Omental fat pad (tissue), 4 donors: Measurements from ENCODE around the gene BEGAIN. TPM values are rescaled to one million over a fixed set of nuclear protein-coding genes. Genes with fewer than 3 reads are reported as not detected.

Experiments
- ATAC-seq: fragments of 150-250 bp; one replicate; pipeline ENCODE4 v1.9.1; 2016; ENCODE audit warnings: mild to moderate bottlenecking, moderate library complexity; ENCODE audit not compliant: low FRiP score
- DNase-seq: peaks from one replicate; pipeline ENCODE4 v3.0.0-alpha.2; 2019; ENCODE audit warnings: low spot score
- total RNA-seq, 4 donors: library from RNA; depleted of rRNA; stranded (reverse); fragments of >200 nt; gene quantifications; one replicate each; pipeline ENCODE4 v1.1.0, GENCODE V29; 2016
- TF ChIP-seq, protein P1 (sequence below), 3 donors: fragments of 450-650 bp; IDR thresholded peaks; one replicate each; pipeline ENCODE4 v1.5.1; 2016 to 2017; ENCODE audit warnings: antibody characterized with exemption in 3 of 3, mild to moderate bottlenecking in 3 of 3, moderate library complexity in 2 of 3

The BEGAIN gene
- total RNA-seq, 4 donors from 2014 or later = 1.0 to 8.6 (median 1.6) TPM

DNA sequence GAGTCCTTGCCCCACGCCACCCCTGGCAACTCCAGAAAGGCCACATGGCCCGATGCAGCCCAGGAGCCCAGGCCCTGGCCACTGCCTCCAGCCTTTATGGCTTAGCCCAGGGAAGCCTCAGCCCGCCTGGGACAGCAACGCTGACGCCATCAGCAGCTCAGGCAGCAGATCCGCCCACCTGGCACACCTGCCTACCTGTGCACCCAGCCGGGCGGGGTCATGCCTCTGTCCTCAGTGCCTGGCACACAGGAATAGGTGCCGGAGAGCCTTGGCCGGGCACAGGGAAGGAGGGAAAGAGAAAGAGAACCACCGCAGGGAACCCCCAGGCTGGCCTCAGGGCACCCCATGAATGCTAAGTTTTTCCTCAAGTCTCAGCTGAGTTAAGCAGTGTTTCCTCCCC lies 21.1 kb downstream of the BEGAIN start:
- TF ChIP-seq, protein P1, sequence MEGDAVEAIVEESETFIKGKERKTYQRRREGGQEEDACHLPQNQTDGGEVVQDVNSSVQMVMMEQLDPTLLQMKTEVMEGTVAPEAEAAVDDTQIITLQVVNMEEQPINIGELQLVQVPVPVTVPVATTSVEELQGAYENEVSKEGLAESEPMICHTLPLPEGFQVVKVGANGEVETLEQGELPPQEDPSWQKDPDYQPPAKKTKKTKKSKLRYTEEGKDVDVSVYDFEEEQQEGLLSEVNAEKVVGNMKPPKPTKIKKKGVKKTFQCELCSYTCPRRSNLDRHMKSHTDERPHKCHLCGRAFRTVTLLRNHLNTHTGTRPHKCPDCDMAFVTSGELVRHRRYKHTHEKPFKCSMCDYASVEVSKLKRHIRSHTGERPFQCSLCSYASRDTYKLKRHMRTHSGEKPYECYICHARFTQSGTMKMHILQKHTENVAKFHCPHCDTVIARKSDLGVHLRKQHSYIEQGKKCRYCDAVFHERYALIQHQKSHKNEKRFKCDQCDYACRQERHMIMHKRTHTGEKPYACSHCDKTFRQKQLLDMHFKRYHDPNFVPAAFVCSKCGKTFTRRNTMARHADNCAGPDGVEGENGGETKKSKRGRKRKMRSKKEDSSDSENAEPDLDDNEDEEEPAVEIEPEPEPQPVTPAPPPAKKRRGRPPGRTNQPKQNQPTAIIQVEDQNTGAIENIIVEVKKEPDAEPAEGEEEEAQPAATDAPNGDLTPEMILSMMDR (IDR thresholded peaks at IDR 0.05) = no peak
- ATAC-seq = no peak
- DNase-seq = no peak

DNA sequence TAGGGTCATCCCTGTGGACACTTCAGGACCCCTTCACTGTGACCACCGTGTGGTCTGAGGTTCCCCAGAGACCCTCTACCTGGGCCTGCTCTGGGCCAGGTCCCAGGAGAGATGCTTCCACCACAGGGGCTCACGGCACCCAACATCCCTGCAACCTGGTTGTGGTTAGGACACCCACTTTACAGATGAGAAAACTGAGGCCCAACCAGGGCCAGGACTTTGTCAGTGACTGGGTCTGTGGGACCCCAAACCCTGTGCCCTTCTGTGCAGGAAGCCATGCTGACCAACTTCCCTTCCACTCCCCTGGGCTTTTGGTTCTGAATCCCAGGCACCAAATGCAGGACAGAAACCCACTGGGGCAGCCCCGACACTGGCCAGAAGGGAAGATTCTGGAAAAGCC lies 21.6 kb downstream of the BEGAIN start:
- TF ChIP-seq, protein P1 (IDR thresholded peaks at IDR 0.05) = no peak
- DNase-seq (no peak), ATAC-seq (no peak)

DNA sequence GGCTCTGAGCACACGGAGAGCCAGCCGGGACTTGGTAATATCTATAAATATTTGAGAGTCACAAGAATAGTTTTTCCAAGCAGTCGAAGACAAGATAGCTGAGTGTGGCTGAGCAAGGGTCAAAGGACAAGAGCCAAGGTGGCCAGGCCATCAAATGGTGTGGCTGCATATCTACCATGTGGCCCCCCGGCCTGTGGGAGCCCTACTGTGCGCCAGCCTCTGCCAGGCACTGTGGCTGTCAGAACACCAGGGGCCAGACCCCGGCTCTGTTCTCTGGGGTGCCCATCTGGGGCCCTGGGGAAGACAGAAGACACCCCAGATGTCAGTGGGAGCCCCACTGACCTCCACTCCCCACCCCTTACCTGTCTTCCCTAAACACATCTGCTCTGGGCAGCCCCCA lies 22.7 kb downstream of the BEGAIN start:
- TF ChIP-seq, protein P1 (IDR thresholded peaks at IDR 0.05) = no peak
- ATAC-seq = no peak
- no peak for DNase-seq

DNA sequence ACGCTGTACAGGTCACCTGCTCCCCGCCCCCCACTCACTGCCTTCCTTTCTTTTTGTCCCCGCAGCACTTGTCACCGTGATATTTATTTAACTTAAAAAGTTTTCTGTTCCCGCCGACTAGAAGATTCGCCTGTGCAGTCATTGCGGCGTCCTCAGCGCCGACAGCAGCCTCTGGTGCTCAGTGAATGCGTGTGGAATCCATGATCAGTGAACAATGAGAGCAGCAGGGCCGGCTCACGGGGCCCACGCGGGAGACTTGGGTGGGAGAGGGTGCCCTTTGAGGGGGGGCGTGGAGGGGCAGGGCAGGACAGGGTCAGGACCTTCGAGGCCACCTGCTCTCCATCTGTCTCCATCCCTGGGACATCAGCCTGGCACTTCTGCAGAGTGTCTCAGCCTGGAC lies 24.5 kb downstream of the BEGAIN start:
- TF ChIP-seq, protein P1 (IDR thresholded peaks at IDR 0.05) = no peak
- no peak for DNase-seq
- ATAC-seq = no peak

DNA sequence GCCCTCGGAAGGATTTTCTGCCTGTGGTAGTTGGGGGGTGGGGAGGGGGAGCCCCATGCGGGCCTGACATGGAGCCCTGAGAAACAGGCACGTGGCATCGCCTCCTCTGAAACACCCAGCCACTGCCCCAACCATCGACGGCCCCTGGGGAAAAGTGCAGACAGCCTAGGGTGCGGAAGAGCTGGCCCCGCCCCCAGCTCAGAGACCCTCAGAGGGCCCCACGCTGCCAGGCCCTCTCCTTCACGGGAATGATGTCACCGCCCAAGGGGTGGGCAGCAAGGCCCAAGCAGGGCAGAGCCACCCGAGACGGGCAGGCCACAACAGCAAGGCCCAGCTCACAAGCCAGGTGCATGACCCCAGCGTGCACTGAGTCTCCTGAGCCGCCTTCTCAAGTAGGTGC lies 26.2 kb downstream of the BEGAIN start:
- no peak for DNase-seq
- TF ChIP-seq, protein P1 (IDR thresholded peaks at IDR 0.05) = no peak
- ATAC-seq = no peak

DNA sequence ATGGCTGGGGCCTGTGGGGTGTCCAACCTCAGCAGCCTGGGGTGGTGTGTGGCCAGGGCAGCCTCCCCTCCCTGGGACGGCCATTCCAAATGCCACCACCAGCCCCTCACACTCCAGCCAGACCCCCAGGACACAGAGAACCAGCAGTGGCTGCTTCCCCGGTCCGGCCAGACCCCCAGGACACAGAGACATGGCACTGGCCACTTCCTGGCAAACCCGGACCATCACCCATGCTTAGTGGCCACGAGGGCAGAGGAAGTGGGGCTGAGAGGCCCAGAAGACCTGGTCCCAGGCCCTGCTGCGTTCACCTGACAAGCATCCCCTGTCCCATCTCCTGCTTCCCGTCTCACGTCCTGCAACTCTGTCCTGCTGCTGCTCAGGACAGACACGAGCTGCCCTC lies 26.7 kb downstream of the BEGAIN start:
- no peak for ATAC-seq
- TF ChIP-seq, protein P1 (IDR thresholded peaks at IDR 0.05) = no peak

DNA sequence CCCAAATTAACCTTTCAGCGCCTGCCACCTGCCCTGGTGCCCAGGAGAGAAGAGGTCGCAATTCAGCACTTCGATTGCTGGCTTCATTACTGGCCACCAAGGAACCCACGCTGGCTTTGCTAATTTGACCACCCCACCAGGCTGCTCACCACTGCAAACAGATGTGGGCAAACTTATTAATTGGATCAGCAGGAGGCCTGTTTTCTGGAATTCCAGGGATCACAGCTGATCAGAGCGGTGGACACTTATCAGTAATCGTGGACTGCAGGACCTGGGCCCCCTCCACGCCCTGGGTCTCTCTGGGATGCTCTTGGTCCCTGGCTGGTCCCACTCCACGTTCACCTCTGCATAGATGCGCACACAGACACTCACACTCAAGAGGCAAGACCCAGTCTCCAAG lies 27.8 kb downstream of the BEGAIN start:
- ATAC-seq = no peak
- no peak for DNase-seq
- TF ChIP-seq, protein P1 (IDR thresholded peaks at IDR 0.05) = no peak

More for the DNA sequence above, 26.7 kb downstream of the BEGAIN start:
- no peak for DNase-seq
